ENCODE results near the gene AGAP3. TPM values are rescaled to one million over a fixed set of nuclear protein-coding genes. Genes with fewer than 3 reads are reported as not detected.

The AGAP3 gene
- total and polyA plus RNA-seq, 2 donors (not counting 1 experiment from before 2014, with no cell fraction given): 32.9 to 34.2 TPM

DNA sequence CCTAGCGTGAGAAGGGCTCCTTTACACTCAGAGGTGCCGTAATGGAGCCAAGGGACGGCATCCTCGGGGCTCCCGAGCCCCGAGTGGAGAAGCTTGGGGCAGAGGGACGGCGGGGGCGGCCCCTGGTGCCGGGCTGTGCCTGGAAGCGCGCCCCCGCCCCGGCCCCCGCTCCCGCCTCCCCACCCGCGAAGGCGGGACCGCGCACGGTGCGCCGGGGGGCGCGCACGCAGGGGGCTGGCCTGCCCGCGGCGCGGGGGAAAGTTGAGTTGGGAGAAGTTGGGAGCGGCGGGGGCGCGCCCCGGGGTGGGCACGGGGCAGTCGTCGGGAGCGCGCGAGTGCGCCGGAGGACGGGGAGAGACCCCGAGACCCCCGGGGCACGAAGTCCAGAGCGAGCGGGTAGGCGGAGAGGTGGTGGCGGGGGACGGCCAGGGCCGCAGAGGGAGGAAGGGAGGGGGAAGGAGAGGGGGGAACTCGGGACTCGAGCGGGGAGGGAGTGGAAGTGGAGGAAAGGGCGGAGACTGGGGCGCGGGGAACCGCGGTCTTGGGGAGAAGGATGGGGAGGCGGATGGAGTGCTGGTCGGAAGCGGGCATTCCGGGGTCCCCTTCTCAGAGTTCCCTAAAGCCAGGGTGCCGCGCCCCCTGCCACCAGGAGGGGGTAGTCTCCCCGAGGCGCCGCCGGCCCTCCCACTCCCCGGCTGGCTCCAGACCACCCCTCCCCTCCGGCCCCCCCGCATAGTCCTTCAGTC, 26.7 kb upstream of the AGAP3 start, which contains the start of gene SLC4A2:
SLC4A2 (plus strand) TSS at position 223 of the 746 bp plus-strand sequence. CDS start 2,399 bp downstream, outside the sequence.
- peaks cover 33% of the 10 kb centered on the region for H3K79me2 ChIP-seq (ENCODE audit: control insufficient read depth, insufficient read depth, low read length)
- H2AFZ ChIP-seq (ENCODE audit: low read length): peak within 1 kb of the TSS; percentile 15
- no peaks in the 10 kb centered on the region for H3K27me3 ChIP-seq (ENCODE audit: control insufficient read depth, insufficient read depth, low read length)
- H3K4me3 ChIP-seq (replicated peaks in 1 of 4; ENCODE audit: control extremely low read depth in 1 of 4, insufficient read depth in 1 of 4, low read depth in 3 of 4, low read length in 4 of 4): peak within 1 kb of the TSS; percentile 80 to 89 (median 81)
- H3K9ac ChIP-seq (ENCODE audit: insufficient read depth, low read length): peak within 1 kb of the TSS; percentile 74
- peaks cover 23% of the 10 kb centered on the region for H3K4me1 ChIP-seq (ENCODE audit: control insufficient read depth, extremely low read depth, insufficient read depth, low read length)
- no peaks in the 10 kb centered on the region for H4K20me1 ChIP-seq (ENCODE audit: control insufficient read depth, extremely low read depth, insufficient read depth, low read length)
- peaks cover 3% of the 10 kb centered on the region for H3K36me3 ChIP-seq (ENCODE audit: control insufficient read depth, insufficient read depth, low read length)
- H3K27ac ChIP-seq (ENCODE audit: insufficient read depth, low read length): peak within 1 kb of the TSS; percentile 93
- peak; percentile 64 to 71 for DNase-seq (ENCODE audit: low read depth in 2 of 2)
- H3K4me2 ChIP-seq (ENCODE audit: extremely low read depth, insufficient read depth, low read length): peak within 1 kb of the TSS; percentile 93
- TF ChIP-seq, protein P1, sequence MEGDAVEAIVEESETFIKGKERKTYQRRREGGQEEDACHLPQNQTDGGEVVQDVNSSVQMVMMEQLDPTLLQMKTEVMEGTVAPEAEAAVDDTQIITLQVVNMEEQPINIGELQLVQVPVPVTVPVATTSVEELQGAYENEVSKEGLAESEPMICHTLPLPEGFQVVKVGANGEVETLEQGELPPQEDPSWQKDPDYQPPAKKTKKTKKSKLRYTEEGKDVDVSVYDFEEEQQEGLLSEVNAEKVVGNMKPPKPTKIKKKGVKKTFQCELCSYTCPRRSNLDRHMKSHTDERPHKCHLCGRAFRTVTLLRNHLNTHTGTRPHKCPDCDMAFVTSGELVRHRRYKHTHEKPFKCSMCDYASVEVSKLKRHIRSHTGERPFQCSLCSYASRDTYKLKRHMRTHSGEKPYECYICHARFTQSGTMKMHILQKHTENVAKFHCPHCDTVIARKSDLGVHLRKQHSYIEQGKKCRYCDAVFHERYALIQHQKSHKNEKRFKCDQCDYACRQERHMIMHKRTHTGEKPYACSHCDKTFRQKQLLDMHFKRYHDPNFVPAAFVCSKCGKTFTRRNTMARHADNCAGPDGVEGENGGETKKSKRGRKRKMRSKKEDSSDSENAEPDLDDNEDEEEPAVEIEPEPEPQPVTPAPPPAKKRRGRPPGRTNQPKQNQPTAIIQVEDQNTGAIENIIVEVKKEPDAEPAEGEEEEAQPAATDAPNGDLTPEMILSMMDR (conservative IDR thresholded peaks at IDR 0.05 in 1 of 2, IDR thresholded peaks at IDR 0.05 in 1 of 2; ENCODE audit: low read depth in 1 of 2, low read length in 2 of 2): peak; percentile 9 to 43
- TF ChIP-seq EZH2 (IDR thresholded peaks at IDR 0.05; ENCODE audit: low read length, missing control alignments): no peak
- no peaks in the 10 kb centered on the region for H3K9me3 ChIP-seq (ENCODE audit: control insufficient read depth, insufficient read depth, low read depth, low read length)

DNA sequence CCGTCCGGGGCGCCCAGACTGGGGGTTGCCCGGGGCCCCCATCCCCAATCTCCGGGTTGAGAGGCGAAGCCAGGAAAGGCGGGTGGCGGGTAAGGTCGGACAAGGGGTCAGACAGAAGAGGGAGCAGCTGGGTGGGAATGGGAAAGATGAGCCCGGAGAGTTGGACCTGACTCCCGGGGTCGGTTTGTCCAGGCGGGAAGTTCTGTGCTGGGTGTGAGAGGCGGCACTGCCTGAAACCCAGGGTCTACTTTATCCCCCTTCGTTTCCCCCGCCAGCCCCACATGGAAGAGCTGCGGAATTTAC, 26.2 kb upstream of the AGAP3 start:
- no peaks in the 10 kb centered on the region for H3K9me3 ChIP-seq (ENCODE audit: control insufficient read depth, insufficient read depth, low read depth, low read length)
- H3K27me3 ChIP-seq (ENCODE audit: control insufficient read depth, insufficient read depth, low read length): no peaks in the 10 kb centered on the region
- peaks cover 23% of the 10 kb centered on the region for H3K4me1 ChIP-seq (ENCODE audit: control insufficient read depth, extremely low read depth, insufficient read depth, low read length)
- H3K36me3 ChIP-seq (ENCODE audit: control insufficient read depth, insufficient read depth, low read length): peaks cover 9% of the 10 kb centered on the region
- peaks cover 33% of the 10 kb centered on the region for H3K79me2 ChIP-seq (ENCODE audit: control insufficient read depth, insufficient read depth, low read length)
- no peak overlapping the region for H2AFZ ChIP-seq (ENCODE audit: low read length)
- no peak for DNase-seq (ENCODE audit: low read depth in 2 of 2)
- H3K4me3 ChIP-seq (replicated peaks in 1 of 4; ENCODE audit: control extremely low read depth in 1 of 4, insufficient read depth in 1 of 4, low read depth in 3 of 4, low read length in 4 of 4): peak overlapping the region; percentile 80 to 89 (median 81)
- peak overlapping the region; percentile 93 for H3K27ac ChIP-seq (ENCODE audit: insufficient read depth, low read length)
- TF ChIP-seq, protein P1 (conservative IDR thresholded peaks at IDR 0.05 in 1 of 2, IDR thresholded peaks at IDR 0.05 in 1 of 2; ENCODE audit: low read depth in 1 of 2, low read length in 2 of 2): no peak
- TF ChIP-seq EZH2 (IDR thresholded peaks at IDR 0.05; ENCODE audit: low read length, missing control alignments): no peak
- no peaks in the 10 kb centered on the region for H4K20me1 ChIP-seq (ENCODE audit: control insufficient read depth, extremely low read depth, insufficient read depth, low read length)
- H3K4me2 ChIP-seq (ENCODE audit: extremely low read depth, insufficient read depth, low read length): peak overlapping the region; percentile 93
- H3K9ac ChIP-seq (ENCODE audit: insufficient read depth, low read length): peak overlapping the region; percentile 74

DNA sequence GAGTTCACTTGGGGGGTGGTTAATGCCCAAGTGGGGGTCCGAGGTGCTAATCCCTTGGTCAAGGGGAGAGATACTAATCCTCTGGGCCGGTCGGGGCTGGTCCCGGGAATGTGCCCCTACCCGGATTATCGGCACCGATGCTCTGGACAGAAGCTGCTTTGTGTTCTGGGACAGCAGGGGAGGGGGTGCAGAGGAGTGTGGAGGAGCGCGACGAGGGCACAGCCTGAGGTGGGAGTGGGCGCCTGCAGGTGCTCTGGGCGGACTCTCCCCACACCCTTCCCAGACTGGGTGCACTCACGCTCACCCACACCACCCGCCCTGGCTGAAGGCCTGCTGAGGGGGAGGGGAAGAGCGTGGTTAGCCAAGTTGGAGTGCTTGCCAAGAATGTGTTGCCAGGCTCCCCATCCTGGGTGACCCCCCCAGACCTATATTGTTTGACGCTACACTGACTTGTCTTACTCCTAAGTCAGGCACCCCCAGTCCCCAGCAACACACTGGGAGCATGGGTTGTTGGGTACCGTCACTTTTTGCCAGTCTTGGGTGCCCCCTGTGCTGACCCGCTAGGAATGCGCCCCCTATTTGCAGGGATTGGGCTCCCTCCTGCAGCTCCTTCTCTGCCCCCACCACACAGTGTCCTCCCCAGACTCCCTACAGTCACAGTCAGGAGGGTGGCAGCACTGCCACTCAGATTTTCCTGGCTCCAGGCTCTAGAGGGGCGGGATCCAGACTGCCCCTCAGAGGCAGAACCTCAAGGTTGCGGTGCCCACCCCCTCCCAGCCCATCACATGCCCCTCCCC, 25.7 kb upstream of the AGAP3 start:
- H3K4me1 ChIP-seq (ENCODE audit: control insufficient read depth, extremely low read depth, insufficient read depth, low read length): peaks cover 23% of the 10 kb centered on the region

More for the DNA sequence above, 25.7 kb upstream of the AGAP3 start:
- peak overlapping the region; percentile 93 for H3K27ac ChIP-seq (ENCODE audit: insufficient read depth, low read length)
- H3K9ac ChIP-seq (ENCODE audit: insufficient read depth, low read length): peak overlapping the region; percentile 74
- peaks cover 13% of the 10 kb centered on the region for H3K36me3 ChIP-seq (ENCODE audit: control insufficient read depth, insufficient read depth, low read length)
- peaks cover 33% of the 10 kb centered on the region for H3K79me2 ChIP-seq (ENCODE audit: control insufficient read depth, insufficient read depth, low read length)
- TF ChIP-seq EZH2 (IDR thresholded peaks at IDR 0.05; ENCODE audit: low read length, missing control alignments): no peak
- TF ChIP-seq, protein P1 (conservative IDR thresholded peaks at IDR 0.05 in 1 of 2, IDR thresholded peaks at IDR 0.05 in 1 of 2; ENCODE audit: low read depth in 1 of 2, low read length in 2 of 2): peak in 1 of 2 donors; percentile 5
- no peaks in the 10 kb centered on the region for H3K9me3 ChIP-seq (ENCODE audit: control insufficient read depth, insufficient read depth, low read depth, low read length)
- DNase-seq (ENCODE audit: low read depth in 2 of 2): peak in 1 of 2 donors; percentile 34
- H3K27me3 ChIP-seq (ENCODE audit: control insufficient read depth, insufficient read depth, low read length): no peaks in the 10 kb centered on the region
- H2AFZ ChIP-seq (ENCODE audit: low read length): no peak overlapping the region
- peak overlapping the region; percentile 80 to 89 (median 81) for H3K4me3 ChIP-seq (replicated peaks in 1 of 4; ENCODE audit: control extremely low read depth in 1 of 4, insufficient read depth in 1 of 4, low read depth in 3 of 4, low read length in 4 of 4)
- H4K20me1 ChIP-seq (ENCODE audit: control insufficient read depth, extremely low read depth, insufficient read depth, low read length): no peaks in the 10 kb centered on the region
- peak overlapping the region; percentile 93 for H3K4me2 ChIP-seq (ENCODE audit: extremely low read depth, insufficient read depth, low read length)

All from fibroblast of lung (primary cell).